ENCODE results near the gene RASGRF2.

The RASGRF2 gene

GRCh38 chr5:81202655-81203054 is 242.5 kb downstream of the RASGRF2 start:
- no peak for TF ChIP-seq SP1 (IDR thresholded peaks at IDR 0.05)
- TF ChIP-seq ARNT (IDR thresholded peaks at IDR 0.05): no peak
- TF ChIP-seq BHLHE40 (IDR thresholded peaks at IDR 0.05; ENCODE audit: borderline replicate concordance): no peak
- no peak for TF ChIP-seq FOXA1 (IDR thresholded peaks at IDR 0.05)
- no peak for TF ChIP-seq PKNOX1 (IDR thresholded peaks at IDR 0.05)
- no peak for TF ChIP-seq FOXM1 (IDR thresholded peaks at IDR 0.05; ENCODE audit: borderline replicate concordance)
- TF ChIP-seq LEF1 (IDR thresholded peaks at IDR 0.05; ENCODE audit: borderline replicate concordance): no peak
- POLR2A ChIA-PET: no interaction called here
- CTCF ChIA-PET: interaction anchor here (0.6 kb wide), 1 partner anchor 234 kb away, joined by 3 read pairs; no protein-coding TSS in a partner anchor
- DNase-seq (ENCODE audit: extremely low spot score): no peak

- TF ChIP-seq BHLHE40 (IDR thresholded peaks at IDR 0.05; ENCODE audit: borderline replicate concordance): no peak
- TF ChIP-seq FOXM1 (IDR thresholded peaks at IDR 0.05; ENCODE audit: borderline replicate concordance): no peak
- no peak for TF ChIP-seq ELF4 (IDR thresholded peaks at IDR 0.05)
- no peak for TF ChIP-seq HDGF (IDR thresholded peaks at IDR 0.05; ENCODE audit: borderline replicate concordance)
- TF ChIP-seq ARNT (IDR thresholded peaks at IDR 0.05): no peak
- no peak for TF ChIP-seq LEF1 (IDR thresholded peaks at IDR 0.05; ENCODE audit: borderline replicate concordance)
- no peak for TF ChIP-seq ZNF384 (IDR thresholded peaks at IDR 0.05)
- TF ChIP-seq SUZ12 (IDR thresholded peaks at IDR 0.05): no peak
- no peak for TF ChIP-seq SP1 (IDR thresholded peaks at IDR 0.05)
- TF ChIP-seq FOXA1 (IDR thresholded peaks at IDR 0.05): no peak
- TF ChIP-seq CTBP1 (IDR thresholded peaks at IDR 0.05; ENCODE audit: borderline replicate concordance): no peak
- no peak for TF ChIP-seq L3MBTL2 (conservative IDR thresholded peaks at IDR 0.05)
- no peak for TF ChIP-seq FOXK2 (IDR thresholded peaks at IDR 0.05)
- no peak for TF ChIP-seq NFRKB (IDR thresholded peaks at IDR 0.05)
- TF ChIP-seq TARDBP (IDR thresholded peaks at IDR 0.05): no peak
- no peak for TF ChIP-seq PKNOX1 (IDR thresholded peaks at IDR 0.05)
- POLR2A ChIA-PET: no interaction called here
- CTCF ChIA-PET: no interaction called here
- no peak for DNase-seq (ENCODE audit: extremely low spot score)
Observed at GRCh38 chr5:81203729-81204128, 243.6 kb downstream of the RASGRF2 start.

GRCh38 chr5:81204205-81204604 is 244.0 kb downstream of the RASGRF2 start:
- no peak for DNase-seq (ENCODE audit: extremely low spot score)
- POLR2A ChIA-PET: no interaction called here
- TF ChIP-seq ARNT (IDR thresholded peaks at IDR 0.05) (no peak), FOXK2 (IDR thresholded peaks at IDR 0.05) (no peak), SUZ12 (IDR thresholded peaks at IDR 0.05) (no peak), NFRKB (IDR thresholded peaks at IDR 0.05) (no peak), FOXA1 (IDR thresholded peaks at IDR 0.05) (no peak), CTBP1 (IDR thresholded peaks at IDR 0.05; ENCODE audit: borderline replicate concordance) (no peak), L3MBTL2 (conservative IDR thresholded peaks at IDR 0.05) (no peak), SP1 (IDR thresholded peaks at IDR 0.05) (no peak), TARDBP (IDR thresholded peaks at IDR 0.05) (no peak)
- CTCF ChIA-PET: no interaction called here

GRCh38 chr5:81205058-81205457 is 244.9 kb downstream of the RASGRF2 start:
- ChIA-PET POLR2A (no interaction called here), CTCF (interaction anchor here (0.9 kb wide), 1 partner anchor 533 kb away, joined by 3 read pairs; no protein-coding TSS in a partner anchor)
- DNase-seq (ENCODE audit: extremely low spot score): no peak
- TF ChIP-seq BHLHE40 (IDR thresholded peaks at IDR 0.05; ENCODE audit: borderline replicate concordance) (no peak), FOXA1 (IDR thresholded peaks at IDR 0.05) (no peak), ELF4 (IDR thresholded peaks at IDR 0.05) (no peak), SUZ12 (IDR thresholded peaks at IDR 0.05) (no peak), NFRKB (IDR thresholded peaks at IDR 0.05) (no peak), SP1 (IDR thresholded peaks at IDR 0.05) (no peak), HDGF (IDR thresholded peaks at IDR 0.05; ENCODE audit: borderline replicate concordance) (no peak), ARNT (IDR thresholded peaks at IDR 0.05) (no peak), L3MBTL2 (conservative IDR thresholded peaks at IDR 0.05) (no peak), FOXK2 (IDR thresholded peaks at IDR 0.05) (no peak), TARDBP (IDR thresholded peaks at IDR 0.05) (no peak)

- peak; percentile 31 for DNase-seq (ENCODE audit: extremely low spot score)
- ChIA-PET CTCF (interaction anchor here (0.5 to 1.1 kb wide), 3 partner anchors 12 to 236 kb away, joined by 3 to 7 read pairs (median 3); no protein-coding TSS in a partner anchor), POLR2A (no interaction called here)
- no peak for TF ChIP-seq FOXM1 (IDR thresholded peaks at IDR 0.05; ENCODE audit: borderline replicate concordance)
Observed at GRCh38 chr5:81207009-81207408, 246.8 kb downstream of the RASGRF2 start.

GRCh38 chr5:81208904-81209303 is 248.7 kb downstream of the RASGRF2 start:
- no peak for DNase-seq (ENCODE audit: extremely low spot score)
- no peak for TF ChIP-seq SP1 (IDR thresholded peaks at IDR 0.05)
- no peak for TF ChIP-seq CTBP1 (IDR thresholded peaks at IDR 0.05; ENCODE audit: borderline replicate concordance)
- ChIA-PET CTCF (interaction anchor here (0.7 kb wide), 1 partner anchor 14 kb away, joined by 3 read pairs; no protein-coding TSS in a partner anchor), POLR2A (no interaction called here)

GRCh38 chr5:81209386-81209785 is 249.2 kb downstream of the RASGRF2 start:
- TF ChIP-seq PKNOX1 (IDR thresholded peaks at IDR 0.05) (no peak), CTBP1 (IDR thresholded peaks at IDR 0.05; ENCODE audit: borderline replicate concordance) (no peak), HDGF (IDR thresholded peaks at IDR 0.05; ENCODE audit: borderline replicate concordance) (no peak), FOXK2 (IDR thresholded peaks at IDR 0.05) (no peak), LEF1 (IDR thresholded peaks at IDR 0.05; ENCODE audit: borderline replicate concordance) (no peak), TARDBP (IDR thresholded peaks at IDR 0.05) (no peak), NFRKB (IDR thresholded peaks at IDR 0.05) (no peak), SUZ12 (IDR thresholded peaks at IDR 0.05) (no peak)
- CTCF ChIA-PET: interaction anchor here (0.7 kb wide), 1 partner anchor 14 kb away, joined by 3 read pairs; no protein-coding TSS in a partner anchor
- no peak for DNase-seq (ENCODE audit: extremely low spot score)
- POLR2A ChIA-PET: interaction anchor here (1.2 kb wide), 1 partner anchor 92 kb away, joined by 3 read pairs; the partner anchor contains the start of gene ZCCHC9

Measured in HEK293T (cell line).